UCSD-AML1 (cell line): Measurements from ENCODE around the gene RBM39.
"Not testable (repeated sequence)": the region's sequence is repeated elsewhere in the genome, so short reads cannot be mapped to it uniquely, and the experiment has no call there.

Experiments
- DNase-seq: peaks from one replicate; lab custom pipeline; 2025; ENCODE audit not compliant: unreplicated experiment; lab: John Stamatoyannopoulos, UW

The RBM39 gene

DNA sequence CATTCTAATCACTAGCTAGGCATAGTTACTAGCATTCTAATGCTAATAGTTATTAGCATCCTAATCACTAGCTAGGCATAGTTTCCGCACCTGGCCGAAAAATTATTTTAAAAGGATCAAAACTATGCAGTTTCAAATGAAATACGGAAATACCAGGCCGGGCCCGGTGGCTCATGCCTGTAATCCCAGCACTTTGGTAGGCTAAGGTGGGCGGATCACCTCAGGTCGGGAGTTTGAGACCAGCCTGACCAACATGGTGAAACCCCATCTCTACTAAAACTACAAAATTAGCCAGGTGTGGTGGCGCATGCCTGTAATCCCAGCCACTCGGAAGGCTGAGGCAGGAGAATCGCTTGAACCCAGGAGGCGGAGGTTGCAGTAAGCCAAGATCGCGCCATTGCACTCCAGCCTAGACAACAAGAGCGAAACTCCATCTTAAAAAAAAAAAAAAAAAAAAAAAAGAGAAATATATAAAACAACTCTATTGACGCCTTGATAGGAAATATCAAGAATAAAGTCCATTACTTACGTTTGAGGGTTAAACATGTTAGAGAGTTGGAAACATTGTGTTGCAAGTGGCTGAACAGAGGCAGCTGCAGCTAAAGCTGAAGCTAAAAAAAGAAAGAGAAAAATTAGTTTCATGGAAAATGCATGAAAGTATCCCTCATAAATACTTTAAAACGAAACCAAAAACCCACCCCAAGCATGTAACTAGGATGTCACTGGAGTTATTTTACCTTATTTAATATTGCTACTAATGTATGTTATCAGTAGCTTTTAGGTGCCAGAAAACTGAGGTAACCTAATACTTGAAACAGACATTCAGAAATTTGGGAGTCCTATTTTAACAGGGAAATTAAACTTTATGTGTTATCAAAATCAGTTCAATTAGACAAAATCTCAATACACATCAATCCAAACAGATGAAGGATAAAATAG lies 35.2 kb downstream of the RBM39 start:
- not testable (repeated sequence) for DNase-seq

DNA sequence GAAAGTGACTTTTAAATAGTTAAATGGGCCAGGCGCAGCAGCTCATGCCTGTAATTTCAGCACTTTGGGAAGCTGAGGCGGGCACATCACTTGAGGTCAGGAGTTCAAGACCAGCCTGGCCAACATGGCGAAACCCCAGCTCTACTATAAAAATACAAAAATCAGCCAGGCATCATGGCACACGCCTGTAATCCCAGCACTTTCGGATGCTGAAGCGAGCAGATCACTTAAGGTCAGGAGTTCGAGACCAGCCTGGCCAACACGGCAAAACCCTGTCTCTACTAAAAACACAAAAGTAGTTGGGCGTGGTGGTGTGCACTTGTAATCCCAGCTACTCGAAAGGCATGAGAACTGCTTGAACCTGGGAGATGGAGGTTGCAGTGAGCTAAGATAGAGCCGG lies 36.2 kb downstream of the RBM39 start:
- DNase-seq = not testable (repeated sequence)

DNA sequence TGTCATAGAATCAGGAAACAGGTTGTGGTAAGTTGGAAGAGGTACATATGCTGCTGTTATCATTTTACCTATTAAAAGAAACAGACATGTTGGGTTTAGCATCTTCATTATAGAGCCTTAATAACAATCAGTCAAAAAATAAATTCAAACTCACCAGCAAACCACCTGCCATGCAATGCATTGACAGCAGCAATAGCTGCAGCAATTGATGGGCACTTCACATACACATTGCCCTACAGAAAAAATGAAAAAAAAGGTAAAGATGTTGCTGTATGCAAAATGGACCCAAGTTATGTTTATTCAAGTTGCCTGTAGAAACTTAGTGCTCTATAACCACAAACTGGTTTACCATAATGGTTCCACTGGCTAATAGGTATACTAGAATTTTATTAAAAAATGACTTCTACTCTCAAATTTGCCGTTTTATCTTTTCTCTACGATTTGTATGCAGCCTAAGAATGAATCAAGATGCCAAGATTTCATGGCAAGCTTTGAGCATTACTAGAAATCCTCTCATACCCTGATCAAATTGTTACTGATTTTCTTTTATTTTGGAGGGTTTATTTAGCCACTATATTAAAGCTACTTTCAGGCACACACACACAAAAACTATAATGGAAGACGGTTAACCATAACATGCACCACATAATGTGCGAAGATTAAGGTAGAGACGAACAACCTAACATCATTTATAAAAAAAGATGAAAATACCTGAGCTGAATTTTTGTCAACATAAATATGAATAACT lies 37.4 kb downstream of the RBM39 start:
- DNase-seq = no peak

DNA sequence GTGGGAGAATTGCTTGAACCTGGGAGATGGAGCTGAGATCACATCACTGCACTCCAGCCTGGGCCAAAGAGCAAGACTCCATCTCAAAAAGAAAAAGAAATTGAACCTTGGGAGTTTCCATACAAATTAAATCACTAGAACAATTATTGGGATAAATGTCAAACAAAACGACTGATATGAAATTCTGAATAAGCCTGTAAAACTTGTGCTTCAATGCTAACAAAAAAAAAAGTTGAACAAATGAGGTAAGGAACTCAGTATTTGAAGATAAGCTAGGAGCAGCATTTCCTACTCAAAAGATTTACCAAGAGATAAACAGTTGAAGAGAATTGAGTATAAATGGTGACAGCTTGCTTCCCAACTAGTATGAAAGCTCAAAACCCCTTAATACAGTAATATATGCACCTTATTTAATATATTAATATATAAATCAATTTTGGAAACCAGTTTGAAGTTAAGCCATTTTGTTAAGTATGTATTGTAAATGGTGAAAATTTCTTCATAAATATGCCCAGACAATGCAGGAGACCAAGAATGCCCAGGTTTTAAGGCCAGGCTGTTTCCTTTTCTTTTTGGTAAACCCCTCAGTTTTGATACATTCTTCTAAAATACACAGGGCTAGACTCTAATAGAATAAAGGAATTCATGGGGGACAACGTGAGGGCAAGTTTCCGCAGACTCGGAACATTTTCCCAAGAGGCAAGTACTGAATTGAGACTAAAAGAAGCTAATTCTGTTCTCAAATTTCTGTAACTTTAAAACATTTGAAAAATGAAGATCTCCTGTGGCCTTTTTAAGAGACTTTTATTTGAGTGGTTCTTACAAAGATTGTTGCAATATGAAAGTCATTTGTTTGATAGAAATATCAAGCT lies 39.0 kb downstream of the RBM39 start:
- DNase-seq = no peak

DNA sequence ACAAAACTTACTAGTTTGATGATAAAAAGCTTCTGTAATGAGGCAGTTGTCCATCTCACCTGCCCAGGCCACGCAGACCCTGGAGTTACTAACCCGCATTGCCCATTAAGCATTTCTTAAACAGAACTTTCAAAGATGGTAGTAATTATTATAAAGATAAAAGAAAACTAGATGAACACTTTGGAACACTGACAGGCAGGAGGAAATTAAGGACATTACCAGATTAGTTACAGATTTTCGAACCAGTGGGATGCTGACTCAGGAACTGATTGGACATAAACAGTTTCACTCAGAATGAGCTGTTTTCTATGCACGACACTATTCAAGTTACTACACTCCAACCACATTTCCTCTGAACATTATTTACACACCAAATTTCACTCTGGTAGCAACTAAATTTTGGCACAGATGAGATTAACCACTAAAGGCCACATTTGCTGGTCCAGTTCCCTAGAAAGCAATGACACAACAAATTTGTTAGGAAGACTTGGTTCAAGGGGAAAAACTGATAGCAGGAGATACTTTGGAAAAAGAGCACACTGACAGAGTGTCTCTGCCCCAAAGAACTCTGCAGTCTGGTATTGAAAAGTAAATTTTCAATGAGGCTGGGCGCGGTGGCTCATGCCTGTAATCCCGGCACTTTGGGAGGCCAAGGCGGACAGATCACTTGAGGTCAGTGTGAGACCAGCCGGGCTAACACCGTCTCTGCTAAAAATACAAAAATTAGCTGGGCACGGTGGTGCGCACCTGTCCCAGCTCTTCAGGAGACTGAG lies 39.8 kb downstream of the RBM39 start:
- DNase-seq = no peak

DNA sequence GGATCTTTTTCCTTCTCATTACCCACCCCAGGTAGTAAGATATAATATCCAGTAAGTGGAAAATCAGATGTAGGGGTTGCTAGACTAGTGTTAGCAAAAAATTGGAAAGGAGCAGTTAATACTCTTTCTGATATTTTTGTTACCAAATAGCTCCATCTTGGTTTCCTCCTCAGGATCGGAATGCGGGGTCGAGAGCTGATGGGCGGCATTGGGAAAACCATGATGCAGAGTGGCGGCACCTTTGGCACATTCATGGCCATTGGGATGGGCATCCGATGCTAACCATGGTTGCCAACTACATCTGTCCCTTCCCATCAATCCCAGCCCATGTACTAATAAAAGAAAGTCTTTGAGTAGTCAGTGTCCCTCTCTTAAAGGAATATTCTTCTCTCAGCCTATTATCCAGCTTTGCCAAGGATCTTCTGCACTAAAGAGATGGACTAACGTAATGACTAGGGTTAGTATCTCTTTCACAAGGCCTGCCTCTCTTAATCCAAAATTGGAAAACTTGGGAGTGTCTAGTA lies 41.4 kb downstream of the RBM39 start:
- DNase-seq = no peak

DNA sequence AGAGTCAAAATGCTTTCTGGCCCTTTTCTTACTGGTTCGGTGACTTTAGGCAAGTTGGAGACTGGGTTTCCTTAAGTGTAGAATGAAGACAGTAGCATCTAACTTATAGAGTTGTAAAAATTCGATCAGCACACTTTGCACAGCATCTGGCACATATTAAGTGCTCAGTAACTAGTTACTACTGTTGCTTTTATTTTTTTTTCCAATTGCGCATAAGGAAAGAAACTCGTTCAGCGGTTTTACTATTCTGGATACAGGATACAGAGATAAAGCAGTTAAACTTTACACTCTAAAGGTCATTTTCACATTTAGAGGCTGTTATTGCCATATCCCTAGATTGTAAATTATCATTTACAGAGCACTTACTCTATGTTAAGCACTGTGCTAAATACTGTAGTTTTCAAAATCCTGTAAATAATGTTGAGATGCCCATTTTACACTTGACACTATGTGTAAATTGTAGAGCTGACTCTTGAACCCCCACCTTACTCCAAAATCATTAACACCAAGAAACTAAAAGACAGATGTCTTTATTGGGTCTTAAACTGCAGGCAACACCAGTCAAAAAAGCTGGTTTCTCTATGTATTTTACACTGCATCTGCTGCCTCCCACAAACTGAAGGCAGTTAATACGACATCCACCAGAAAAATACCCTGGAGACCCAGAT lies 42.0 kb downstream of the RBM39 start:
- DNase-seq = no peak

DNA sequence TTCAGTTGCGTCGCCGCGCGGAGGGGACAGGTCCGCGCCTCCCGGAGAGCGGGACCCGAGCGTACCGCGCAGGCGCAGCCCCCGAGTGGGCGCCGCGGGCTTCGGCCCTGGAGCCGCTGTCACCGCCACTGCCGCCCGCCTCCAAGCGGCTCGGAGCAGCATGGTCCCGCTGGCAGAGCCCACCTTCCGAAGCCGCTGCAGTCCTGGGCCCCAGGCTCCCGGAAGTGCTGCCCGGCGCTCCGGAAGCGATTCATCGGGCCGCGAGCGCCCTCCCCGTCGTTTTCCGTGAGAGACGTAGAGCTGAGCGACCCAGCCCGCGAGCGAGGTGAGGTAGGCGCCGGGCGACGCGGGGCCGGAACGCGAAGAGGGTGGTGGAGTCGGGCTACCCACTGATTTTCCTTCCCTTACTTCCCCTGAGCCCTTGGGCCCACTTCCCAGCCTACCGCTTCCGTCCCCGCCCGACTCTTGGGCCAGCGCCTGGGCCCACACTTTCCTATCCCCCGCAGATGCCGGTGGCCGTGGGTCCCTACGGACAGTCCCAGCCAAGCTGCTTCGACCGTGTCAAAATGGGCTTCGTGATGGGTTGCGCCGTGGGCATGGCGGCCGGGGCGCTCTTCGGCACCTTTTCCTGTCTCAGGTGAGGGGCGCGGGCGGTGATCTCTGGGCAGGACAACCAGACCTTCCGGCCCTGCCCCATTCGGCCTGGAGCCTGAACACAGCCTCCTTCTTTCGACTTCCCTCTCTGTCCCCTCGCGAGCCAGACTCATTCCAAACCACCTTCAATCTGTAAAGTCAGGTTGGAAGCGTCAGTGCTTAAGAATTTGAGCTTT lies 42.7 kb downstream of the RBM39 start, which contains the start of the genes NFS1 and ROMO1:
Gene NFS1, minus strand, starts transcription at position 226 of the 830 bp plus-strand sequence. Its CDS starts 64 bp downstream, at position 162.
Gene ROMO1, plus strand, starts transcription at position 279 of the 830 bp plus-strand sequence. Its CDS starts 228 bp downstream, at position 507.
- DNase-seq = peak; percentile 89

DNA sequence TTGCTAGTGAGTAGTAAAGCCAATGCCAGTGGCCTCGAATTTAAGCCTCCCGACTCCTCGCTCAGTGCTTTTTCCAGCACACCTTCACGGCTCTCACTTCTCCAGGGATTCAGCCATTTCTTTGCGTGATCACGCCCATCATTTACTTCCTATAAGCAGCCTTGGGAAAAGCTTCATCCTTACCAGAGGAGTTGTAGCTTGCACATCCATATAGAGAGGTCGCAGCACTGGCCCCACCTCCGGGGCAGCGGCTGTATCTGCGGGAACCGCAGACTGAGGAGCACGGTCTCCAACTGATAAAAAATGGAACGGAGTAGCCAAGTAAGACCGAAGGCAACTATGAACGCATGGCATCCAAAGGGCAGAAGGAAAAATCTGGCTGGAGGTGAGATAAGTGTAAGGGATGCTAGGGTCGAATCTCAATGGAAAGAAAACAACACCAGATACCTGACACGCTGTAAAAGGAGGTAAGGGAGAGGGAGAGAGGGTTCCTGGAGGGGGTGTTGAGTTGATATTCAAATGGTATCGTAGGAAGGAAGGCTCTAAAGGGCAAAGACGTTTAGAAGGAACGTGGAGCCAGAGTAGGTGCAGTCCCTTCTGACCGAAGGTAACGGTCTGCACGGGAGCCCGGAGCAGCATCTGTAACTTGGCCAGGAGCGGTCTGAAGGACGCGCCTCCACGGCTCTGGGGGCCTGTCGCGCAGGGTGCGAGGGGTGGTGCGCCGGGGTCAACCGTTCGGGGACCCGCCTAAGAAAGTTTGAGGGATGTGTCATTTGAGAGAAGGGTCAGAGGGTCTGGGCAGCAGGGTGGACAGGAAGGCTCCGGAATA lies 43.5 kb downstream of the RBM39 start:
- DNase-seq = no peak

DNA sequence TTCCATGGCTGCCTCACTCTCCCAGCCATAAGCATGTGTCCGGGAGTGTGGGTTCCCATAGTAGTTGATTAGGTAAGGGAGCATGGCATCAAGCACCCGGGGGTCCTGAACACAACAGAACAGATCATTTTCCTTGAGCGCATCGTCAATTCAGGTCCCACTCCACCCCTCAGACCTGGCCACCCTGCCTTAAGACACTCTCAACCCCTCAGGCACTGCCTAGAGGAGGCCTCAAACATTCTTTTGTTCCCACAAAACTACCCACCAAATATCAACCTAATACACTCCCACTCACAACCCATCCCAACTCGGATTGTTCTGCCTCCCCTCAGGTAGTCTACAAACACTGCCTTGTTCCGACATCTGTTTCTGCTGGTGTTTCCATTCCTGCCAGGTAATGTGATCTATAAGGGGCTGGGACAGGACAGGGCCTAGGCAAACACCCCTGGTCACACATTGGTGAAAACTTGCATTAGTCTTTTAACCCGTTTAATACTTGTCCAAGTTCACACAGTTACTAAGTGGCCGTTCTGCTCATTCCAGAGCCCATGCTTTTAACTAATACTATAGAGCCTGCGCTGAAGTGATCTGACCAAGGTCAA lies 44.3 kb downstream of the RBM39 start:
- no peak for DNase-seq

DNA sequence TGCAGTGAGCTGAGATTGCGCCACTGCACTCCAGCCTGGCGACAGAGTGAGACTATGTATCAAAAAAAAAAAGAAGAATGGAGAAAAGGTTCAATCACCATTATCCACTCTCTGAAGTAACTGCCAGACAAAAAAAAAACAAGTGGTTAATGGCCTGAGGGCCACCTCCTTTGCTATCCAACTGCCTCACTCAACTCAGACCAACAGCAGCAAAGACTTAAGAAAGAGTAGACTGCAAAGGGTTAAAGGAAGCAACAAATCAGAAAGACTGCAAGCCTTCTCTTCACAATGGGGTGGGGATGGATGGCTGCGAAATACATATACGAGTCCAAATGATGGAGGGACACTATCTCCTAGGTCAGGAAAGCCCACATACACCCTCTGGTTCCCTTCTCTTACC lies 46.1 kb downstream of the RBM39 start:
- no peak for DNase-seq

DNA sequence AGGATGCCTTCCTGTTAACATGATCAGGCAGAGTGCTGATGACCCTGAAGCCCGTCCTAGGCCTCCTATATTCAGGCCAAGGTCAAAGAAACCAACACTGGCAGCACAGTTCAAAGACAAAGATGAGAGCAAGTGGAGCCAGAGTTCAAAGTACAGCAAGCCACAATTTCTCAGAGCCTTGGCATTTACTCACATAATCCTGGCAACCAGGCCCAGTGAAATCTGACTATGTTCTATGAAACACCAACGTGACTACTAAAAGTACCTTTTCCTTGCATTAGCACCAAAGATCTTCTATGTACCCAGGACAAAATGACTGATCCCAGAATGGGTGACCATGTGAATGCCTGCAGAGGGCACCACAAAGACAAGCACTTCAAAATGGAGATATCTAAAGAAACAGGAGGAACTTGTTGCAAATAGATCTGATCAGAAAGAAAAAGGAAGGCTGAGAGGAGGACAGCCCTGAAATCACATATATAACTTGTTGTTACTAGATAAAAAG lies 46.8 kb downstream of the RBM39 start:
- DNase-seq = no peak

DNA sequence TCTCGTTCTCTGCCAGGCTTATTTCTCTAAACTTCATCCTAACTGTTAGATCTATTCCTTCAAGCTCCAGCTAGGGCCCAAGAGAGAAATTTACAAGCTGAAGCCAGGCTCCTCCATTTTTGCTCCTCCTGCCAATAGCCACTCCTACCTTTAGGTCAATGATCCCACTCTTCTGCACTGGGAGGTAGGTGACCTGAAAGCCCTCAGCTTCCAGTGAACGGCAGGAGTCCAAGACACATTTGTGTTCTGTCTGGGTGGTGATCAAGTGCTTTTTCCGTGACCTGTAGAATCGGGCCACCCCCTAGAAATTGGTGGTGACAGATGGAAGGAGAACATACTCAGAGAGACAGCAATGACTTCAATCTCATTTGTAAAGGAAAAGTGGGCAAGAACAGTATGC lies 51.8 kb downstream of the RBM39 start:
- no peak for DNase-seq

DNA sequence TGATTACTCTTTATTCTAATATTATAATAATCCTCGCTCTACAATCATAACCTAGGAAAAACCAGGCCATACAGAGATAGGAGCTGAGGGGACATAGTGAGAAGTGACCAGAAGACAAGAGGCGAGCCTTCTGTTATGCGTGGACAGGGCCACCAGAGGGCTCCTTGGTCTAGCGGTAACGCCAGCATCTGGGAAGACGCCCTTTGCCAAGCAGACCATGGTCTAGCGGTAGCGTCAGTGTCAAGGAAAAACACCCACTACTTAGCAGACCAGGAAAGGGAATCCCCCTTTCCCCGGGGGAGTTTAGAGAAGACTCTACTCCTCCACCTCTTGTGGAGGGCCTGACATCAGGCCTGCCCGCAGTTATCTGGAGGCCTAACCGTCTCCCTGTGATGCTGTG lies 55.2 kb downstream of the RBM39 start:
- not testable (repeated sequence) for DNase-seq

DNA sequence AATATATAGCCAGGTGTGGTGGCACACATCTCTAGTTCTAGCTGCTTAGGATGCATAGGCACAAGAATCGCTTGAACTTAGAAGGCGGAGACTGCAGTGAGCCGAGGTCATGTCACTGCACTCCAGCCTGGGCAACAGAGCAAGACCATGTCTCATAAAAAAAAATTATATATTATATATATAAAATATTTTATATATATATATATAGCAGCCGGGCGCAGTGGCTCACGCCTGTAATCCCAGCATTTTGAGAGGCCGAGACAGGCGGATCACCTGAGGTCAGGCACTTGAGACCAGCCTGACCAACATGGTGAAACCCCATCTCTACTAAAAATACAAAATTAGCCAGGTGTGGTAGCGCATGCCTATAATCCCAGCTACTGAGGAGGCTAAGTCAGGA lies 56.7 kb downstream of the RBM39 start:
- not testable (repeated sequence) for DNase-seq

DNA sequence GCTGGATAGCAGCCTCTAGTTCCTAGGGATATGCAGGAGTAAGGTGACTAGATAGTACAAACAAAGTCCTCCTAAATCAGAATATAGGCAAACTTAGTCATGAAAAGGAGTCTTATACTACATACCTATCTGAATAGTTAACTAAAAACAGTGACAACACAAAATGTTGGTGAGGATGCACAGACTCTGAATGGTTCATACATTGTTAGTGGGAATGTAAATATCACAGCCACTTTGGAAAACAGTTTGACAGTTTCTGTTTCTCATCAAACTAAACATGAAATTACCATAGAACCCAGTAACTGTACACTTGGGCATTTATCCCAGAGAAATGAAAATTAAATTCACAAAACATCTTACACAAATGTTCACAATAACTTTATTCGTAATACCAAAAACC lies 60.1 kb downstream of the RBM39 start:
- no peak for DNase-seq
